ENCODE measurements around the gene MDN1.

GRCh38 chr6:89826029-89826528 is 6.5 kb upstream of the MDN1 start:
- TF ChIP-seq ZNF70 (CRISPR knock-in tag; IDR thresholded peaks at IDR 0.05) (no peak), ARNTL (CRISPR knock-in tag; IDR thresholded peaks at IDR 0.05; ENCODE audit: borderline replicate concordance, low read depth) (no peak), ZNF8 (CRISPR knock-in tag; IDR thresholded peaks at IDR 0.05) (no peak), RARB (CRISPR knock-in tag; IDR thresholded peaks at IDR 0.05) (no peak), PATZ1 (CRISPR knock-in tag; IDR thresholded peaks at IDR 0.05; ENCODE audit: borderline replicate concordance) (no peak), OSR1 (CRISPR knock-in tag; IDR thresholded peaks at IDR 0.05) (no peak), TOX (CRISPR knock-in tag; IDR thresholded peaks at IDR 0.05; ENCODE audit: borderline replicate concordance) (no peak), ZFP30 (CRISPR knock-in tag; IDR thresholded peaks at IDR 0.05) (no peak), ZFP3 (CRISPR knock-in tag; IDR thresholded peaks at IDR 0.05) (no peak), TCF4 (CRISPR knock-in tag; IDR thresholded peaks at IDR 0.05; ENCODE audit: borderline replicate concordance) (no peak)
- TF ChIP-seq, protein P1, sequence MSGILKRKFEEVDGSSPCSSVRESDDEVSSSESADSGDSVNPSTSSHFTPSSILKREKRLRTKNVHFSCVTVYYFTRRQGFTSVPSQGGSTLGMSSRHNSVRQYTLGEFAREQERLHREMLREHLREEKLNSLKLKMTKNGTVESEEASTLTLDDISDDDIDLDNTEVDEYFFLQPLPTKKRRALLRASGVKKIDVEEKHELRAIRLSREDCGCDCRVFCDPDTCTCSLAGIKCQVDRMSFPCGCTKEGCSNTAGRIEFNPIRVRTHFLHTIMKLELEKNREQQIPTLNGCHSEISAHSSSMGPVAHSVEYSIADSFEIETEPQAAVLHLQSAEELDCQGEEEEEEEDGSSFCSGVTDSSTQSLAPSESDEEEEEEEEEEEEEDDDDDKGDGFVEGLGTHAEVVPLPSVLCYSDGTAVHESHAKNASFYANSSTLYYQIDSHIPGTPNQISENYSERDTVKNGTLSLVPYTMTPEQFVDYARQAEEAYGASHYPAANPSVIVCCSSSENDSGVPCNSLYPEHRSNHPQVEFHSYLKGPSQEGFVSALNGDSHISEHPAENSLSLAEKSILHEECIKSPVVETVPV (CRISPR knock-in tag; IDR thresholded peaks at IDR 0.05), result no peak
- TF ChIP-seq, protein P2, sequence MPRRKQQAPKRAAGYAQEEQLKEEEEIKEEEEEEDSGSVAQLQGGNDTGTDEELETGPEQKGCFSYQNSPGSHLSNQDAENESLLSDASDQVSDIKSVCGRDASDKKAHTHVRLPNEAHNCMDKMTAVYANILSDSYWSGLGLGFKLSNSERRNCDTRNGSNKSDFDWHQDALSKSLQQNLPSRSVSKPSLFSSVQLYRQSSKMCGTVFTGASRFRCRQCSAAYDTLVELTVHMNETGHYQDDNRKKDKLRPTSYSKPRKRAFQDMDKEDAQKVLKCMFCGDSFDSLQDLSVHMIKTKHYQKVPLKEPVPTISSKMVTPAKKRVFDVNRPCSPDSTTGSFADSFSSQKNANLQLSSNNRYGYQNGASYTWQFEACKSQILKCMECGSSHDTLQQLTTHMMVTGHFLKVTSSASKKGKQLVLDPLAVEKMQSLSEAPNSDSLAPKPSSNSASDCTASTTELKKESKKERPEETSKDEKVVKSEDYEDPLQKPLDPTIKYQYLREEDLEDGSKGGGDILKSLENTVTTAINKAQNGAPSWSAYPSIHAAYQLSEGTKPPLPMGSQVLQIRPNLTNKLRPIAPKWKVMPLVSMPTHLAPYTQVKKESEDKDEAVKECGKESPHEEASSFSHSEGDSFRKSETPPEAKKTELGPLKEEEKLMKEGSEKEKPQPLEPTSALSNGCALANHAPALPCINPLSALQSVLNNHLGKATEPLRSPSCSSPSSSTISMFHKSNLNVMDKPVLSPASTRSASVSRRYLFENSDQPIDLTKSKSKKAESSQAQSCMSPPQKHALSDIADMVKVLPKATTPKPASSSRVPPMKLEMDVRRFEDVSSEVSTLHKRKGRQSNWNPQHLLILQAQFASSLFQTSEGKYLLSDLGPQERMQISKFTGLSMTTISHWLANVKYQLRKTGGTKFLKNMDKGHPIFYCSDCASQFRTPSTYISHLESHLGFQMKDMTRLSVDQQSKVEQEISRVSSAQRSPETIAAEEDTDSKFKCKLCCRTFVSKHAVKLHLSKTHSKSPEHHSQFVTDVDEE (CRISPR knock-in tag; IDR thresholded peaks at IDR 0.05), result no peak
